Measurements from ENCODE around the gene CAPZA1.

GRCh38 chr1:112718691-112719418, 99.2 kb downstream of the CAPZA1 start:
- TF ChIP-seq CTCF (conservative IDR thresholded peaks at IDR 0.05; ENCODE audit: low read depth, low read length) (peak; percentile 85), EZH2 (IDR thresholded peaks at IDR 0.05; ENCODE audit: borderline replicate concordance, low read depth, low read length, poor library complexity, severe bottlenecking) (no peak)
